NCI-H2196 (cell line): ENCODE data around the gene TRMT112.
"Not testable (repeated sequence)": the region's sequence is repeated elsewhere in the genome, so short reads cannot be mapped to it uniquely, and the experiment has no call there.

Source experiments
- DNase-seq: peaks from one replicate; lab custom pipeline; 2025; ENCODE audit not compliant: unreplicated experiment; lab: John Stamatoyannopoulos, UW

TRMT112 gene

GRCh38 chr11:64313491-64314145 is 3.7 kb downstream of the TRMT112 start:
- peak; percentile 36 for DNase-seq

- no peak for DNase-seq
These were observed 4.4 kb downstream of the TRMT112 start for GRCh38 chr11:64312947-64313346.

- not testable (repeated sequence) for DNase-seq
These were observed 9.6 kb downstream of the TRMT112 start for GRCh38 chr11:64307795-64308194.

GRCh38 chr11:64306876-64307622 is 10.3 kb downstream of the TRMT112 start:
- DNase-seq, result no peak

GRCh38 chr11:64306563-64306875 is 10.8 kb downstream of the TRMT112 start:
- no peak for DNase-seq

- peak; percentile 45 for DNase-seq
These were observed 11.4 kb downstream of the TRMT112 start for GRCh38 chr11:64305691-64306562.

- DNase-seq, result peak; percentile 100
These were observed 12.2 kb downstream of the TRMT112 start, which contains the start of gene ESRRA for GRCh38 chr11:64305075-64305690. Gene ESRRA, plus strand, starts transcription at chr11:64305524. Its CDS starts 1,656 bp downstream, at chr11:64307180.

- peak; percentile 94 for DNase-seq
These were observed 12.9 kb downstream of the TRMT112 start for GRCh38 chr11:64304316-64305072.

GRCh38 chr11:64304032-64304315 is 13.4 kb downstream of the TRMT112 start:
- no peak for DNase-seq

- no peak for DNase-seq
These were observed 14.0 kb downstream of the TRMT112 start for GRCh38 chr11:64303109-64304031.

- no peak for DNase-seq
These were observed 17.3 kb downstream of the TRMT112 start, which contains the start of gene CATSPERZ for GRCh38 chr11:64299847-64300648. Gene CATSPERZ, plus strand, starts transcription at chr11:64300358. Its CDS starts 53 bp downstream, at chr11:64300411.

GRCh38 chr11:64298966-64299846 is 18.2 kb downstream of the TRMT112 start:
- DNase-seq, result no peak

GRCh38 chr11:64297699-64298358 is 19.5 kb downstream of the TRMT112 start:
- DNase-seq, result no peak

GRCh38 chr11:64296830-64297698 is 20.3 kb downstream of the TRMT112 start:
- DNase-seq, result no peak

- no peak for DNase-seq
These were observed 21.1 kb downstream of the TRMT112 start for GRCh38 chr11:64296236-64296635.

GRCh38 chr11:64295760-64296159 is 21.6 kb downstream of the TRMT112 start:
- DNase-seq, result no peak
